GM18507 (cell line): Measurements from ENCODE around the gene GRID1.

Source experiments
- DNase-seq: peaks from one replicate; pipeline ENCODE4 v3.0.0; 2011; ENCODE audit warnings: low read depth; ENCODE audit not compliant: insufficient read length; ENCODE audit errors: extremely low spot score
- FAIRE-seq: peaks from 2 replicates; lab custom pipeline; 2011; peaks lifted over from hg19 to GRCh38; lab: Jason Lieb, UNC

The GRID1 gene

GRCh38 chr10:86141896-86142295 is 224.7 kb downstream of the GRID1 start:
- DNase-seq (no peak), FAIRE-seq (no peak)

GRCh38 chr10:86139066-86139657 is 227.4 kb downstream of the GRID1 start:
- DNase-seq, result no peak

DNA sequence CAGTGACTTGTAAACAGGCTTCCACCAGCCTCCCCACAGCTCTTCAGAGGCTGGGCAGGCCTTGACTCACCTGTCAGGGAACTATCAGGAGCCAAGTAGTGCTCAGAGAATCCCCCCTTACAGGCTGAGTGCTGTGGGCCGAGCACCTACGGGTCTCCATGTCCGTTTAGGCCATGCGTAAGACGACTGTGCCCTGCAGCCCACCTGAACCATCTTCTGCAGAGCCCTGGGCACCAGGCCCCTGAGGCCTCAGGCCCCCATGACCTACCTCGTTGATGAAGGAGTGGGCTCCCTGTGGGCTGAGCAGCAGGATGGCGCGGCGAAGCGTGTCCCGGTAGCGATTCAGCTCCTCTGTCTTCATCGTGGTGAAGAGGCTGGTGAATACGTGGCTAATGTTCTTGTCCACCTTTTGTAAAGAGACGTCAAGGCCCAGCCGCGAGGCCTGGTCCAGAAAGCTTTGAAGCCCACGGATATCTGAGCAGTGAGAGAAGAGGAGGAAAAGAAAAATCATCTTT is 228.0 kb downstream of the GRID1 start:
- no peak for FAIRE-seq
- no peak for DNase-seq

More at GRCh38 chr10:86139066-86139657, 227.4 kb downstream of the GRID1 start:
- no peak for FAIRE-seq

GRCh38 chr10:86137561-86137960 is 229.0 kb downstream of the GRID1 start:
- FAIRE-seq (no peak), DNase-seq (no peak)

- DNase-seq, result no peak
- no peak for FAIRE-seq
Measured at GRCh38 chr10:86136934-86137333, 229.7 kb downstream of the GRID1 start.

DNA sequence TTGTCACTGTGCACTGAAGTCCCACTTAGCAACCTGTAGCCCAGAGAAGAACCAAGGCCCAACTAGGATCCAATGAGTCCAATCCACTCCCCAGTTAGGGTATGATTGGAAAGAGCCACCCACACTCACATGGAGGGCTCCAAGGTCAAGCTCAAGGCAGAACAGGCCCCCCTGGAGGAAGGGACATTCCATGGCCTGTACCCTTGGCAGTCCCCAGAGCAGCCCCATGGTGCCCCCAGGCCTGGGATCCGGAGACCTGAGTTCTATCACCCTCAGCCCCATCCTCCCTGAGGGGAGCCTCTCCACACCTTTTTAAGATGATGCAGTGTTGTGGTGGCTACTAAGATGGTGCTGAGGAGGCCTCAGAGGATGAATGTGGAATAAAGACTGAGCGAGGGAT is 231.4 kb downstream of the GRID1 start:
- FAIRE-seq (no peak), DNase-seq (no peak)

DNA sequence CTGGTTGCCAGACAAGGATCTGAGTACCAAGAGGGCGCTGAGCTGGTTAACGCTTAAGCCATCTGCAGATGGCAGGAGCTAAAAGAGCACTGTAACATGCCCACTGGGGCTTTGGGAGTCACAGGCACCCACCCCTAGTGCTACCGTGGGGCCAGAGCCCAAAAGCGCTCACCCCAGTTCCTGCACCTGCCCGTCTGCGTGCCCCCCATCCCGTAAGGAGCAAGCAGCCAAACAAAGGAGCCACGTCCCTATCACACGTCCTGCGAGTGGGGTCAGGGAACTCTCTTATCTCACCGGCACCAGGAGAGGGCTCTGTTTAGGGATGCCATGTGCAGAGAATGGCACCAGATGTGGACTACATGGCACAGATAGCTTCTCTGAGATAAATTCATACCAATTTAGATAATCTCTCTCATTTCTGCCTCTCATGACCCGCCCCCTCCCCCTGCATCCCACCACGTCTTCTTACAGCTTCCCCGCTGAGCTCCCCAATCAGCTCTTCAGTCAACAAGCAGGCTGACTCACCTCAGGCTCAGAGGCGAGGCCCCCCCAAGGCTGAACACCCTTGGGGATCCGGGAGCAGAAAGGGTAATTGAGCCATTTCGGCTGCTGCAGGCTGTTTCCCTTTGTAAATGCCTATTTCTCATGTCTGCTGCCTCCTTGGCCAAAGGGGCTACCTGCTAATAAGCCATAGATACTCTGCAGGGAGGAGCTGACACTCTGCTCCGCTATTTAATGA is 235.7 kb downstream of the GRID1 start:
- DNase-seq (no peak), FAIRE-seq (no peak)

- FAIRE-seq (no peak), DNase-seq (no peak)
Measured at GRCh38 chr10:86130041-86130440, 236.6 kb downstream of the GRID1 start.

DNA sequence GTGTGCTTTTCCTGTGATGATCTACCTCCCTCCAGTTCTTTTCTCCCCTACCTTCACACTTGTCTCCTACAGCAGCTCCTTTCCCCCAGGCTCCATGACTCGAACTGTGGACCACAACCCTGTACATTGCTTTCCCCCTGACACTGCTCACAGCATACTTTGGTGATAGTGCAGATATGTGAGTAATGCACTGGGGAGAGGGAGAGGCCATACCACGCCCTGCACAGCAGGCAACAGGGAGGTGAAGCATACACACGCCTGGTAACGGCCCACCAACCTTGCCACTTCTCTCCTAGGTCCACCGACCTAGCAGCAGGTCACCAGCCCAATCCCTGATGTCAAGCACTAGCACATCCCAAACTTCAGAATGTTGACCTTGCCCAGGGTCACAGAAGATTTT is 238.2 kb downstream of the GRID1 start:
- DNase-seq (no peak), FAIRE-seq (no peak)

GRCh38 chr10:86127274-86127819 is 239.2 kb downstream of the GRID1 start:
- no peak for FAIRE-seq
- no peak for DNase-seq

GRCh38 chr10:86124734-86125133 is 241.9 kb downstream of the GRID1 start:
- no peak for DNase-seq
- no peak for FAIRE-seq

DNA sequence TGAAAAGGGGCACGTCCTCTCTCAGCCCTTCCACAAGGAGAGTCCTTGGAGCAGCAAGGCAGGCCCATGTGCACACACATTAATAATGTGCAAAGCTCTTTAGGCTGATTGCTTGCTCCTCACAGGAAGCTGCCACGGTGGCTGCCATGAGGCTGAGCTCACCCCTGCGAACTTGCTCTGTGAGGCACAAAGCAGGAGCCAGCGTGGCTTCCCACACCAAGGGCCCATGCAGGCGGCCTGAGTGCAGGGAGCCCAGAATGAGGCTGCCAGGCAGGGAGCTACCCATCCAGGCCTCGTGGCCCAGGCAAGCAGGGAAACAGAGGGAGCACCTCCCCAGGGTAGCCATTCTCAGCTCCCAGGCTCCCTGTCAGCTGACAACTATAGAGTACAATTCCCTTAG is 242.9 kb downstream of the GRID1 start:
- no peak for DNase-seq
- FAIRE-seq, result no peak

DNA sequence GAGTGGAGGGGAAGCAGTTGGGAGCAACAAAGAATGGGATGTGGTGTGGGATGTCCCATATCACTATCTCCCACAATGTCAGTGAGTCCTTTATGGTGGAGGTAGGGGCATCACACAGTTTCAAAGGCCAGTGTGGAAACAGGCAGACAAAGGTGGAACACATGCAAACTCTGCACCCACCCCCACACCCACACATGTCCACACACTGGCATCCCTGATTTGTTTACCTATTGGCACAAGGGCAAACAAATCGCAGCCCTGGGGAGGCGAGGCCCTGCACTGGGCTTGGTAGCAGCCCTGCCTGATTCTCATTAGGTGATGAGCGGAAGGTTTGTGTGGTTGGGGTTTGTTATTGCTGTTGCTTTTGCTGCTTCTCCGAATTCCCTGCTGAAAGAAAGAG is 243.3 kb downstream of the GRID1 start:
- FAIRE-seq (no peak), DNase-seq (no peak)

GRCh38 chr10:86122646-86123045 is 243.9 kb downstream of the GRID1 start:
- DNase-seq (no peak), FAIRE-seq (no peak)

DNA sequence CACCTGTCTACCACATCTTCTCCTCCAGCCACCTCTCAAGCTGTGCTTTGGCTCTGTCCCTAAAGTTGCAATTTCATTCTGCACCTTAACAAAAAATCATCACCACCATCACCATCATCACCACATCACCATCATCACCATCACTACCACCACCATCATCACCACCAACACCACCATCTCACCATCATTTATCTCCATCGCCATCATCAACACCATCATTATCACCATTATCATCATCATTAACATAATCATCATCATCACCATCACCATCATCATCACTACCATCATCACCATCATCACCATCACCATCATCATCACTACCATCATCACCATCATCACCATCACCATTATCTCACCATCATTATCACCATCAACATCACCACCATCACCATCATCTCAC is 245.4 kb downstream of the GRID1 start:
- no peak for DNase-seq
- FAIRE-seq, result peak; percentile 31

GRCh38 chr10:86117051-86117450 is 249.5 kb downstream of the GRID1 start:
- DNase-seq (no peak), FAIRE-seq (no peak)

DNA sequence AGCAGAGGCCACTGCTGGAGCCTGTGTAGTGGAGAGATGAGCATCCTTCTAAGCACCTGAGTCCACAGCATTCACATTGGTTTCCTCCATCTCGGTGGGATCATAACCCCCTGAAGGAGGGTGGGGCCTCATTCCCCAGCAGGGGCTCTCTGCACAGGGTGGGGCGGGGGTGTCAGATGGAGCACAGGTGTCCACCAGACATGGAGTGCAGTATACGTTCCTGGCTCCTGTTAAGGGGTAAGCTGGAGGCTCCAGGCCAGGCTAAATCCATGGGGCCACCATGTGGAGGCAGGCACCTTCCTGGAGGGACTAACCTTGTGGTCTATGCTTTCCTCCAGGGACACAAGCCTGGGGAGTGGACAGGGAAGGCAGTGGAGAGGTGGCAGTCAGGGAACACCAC is 252.6 kb downstream of the GRID1 start:
- FAIRE-seq (no peak), DNase-seq (no peak)

DNA sequence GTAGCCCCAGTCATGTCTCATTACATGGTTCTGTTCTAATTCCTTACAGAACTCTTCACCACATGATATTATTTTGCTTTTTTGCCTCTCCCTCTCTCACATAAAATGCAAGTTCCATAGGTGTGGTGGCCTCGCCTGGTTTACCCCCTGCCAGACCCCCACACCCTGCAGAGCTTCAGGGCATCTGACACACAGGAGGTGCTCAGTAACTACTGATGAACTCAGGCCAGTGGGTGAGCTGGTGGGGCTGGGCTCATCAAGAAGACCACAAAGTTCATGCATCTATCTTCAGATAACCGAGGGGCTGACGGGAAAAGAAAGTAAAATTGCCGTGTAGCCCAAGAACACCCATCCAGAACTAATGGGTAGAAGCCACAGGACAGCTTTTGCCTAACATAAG is 253.1 kb downstream of the GRID1 start:
- DNase-seq (no peak), FAIRE-seq (no peak)

DNA sequence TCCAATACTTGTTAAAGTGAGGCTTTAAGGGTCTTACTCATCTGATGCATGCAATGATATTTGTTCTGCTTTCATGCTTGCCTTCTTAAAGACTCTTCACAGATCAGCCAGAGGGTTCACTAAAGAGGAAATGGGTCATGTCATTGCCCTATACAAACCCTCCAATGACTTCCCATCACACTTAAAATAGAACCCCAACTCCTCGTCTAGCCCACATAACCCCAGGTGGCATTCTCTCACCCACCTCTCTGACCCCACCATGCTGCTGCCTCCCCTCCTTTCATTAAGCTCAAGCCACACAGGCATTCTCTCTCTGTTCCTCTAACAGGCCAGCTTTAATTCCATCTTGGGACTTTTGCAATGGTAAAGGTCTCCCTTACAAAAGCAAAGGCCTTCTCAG is 253.6 kb downstream of the GRID1 start:
- DNase-seq, result no peak
- FAIRE-seq, result no peak

GRCh38 chr10:86111902-86112545 is 254.6 kb downstream of the GRID1 start:
- FAIRE-seq (no peak), DNase-seq (no peak)
